Astrocyte of the cerebellum (primary cell): ENCODE measurements around the gene FIP1L1.

ENCODE experiments used
- DNase-seq: peaks from one replicate; pipeline ENCODE4 v3.0.0-alpha.2; 2011; ENCODE audit warnings: low read depth
- H3K4me3 ChIP-seq: 2 replicates; pipeline ENCODE4 v1.5.1; 2011; ENCODE audit warnings: mild to moderate bottlenecking, low read depth, low read length, moderate library complexity
- CTCF ChIP-seq: IDR thresholded peaks from 2 replicates; pipeline ENCODE4 v1.5.1; 2012; ENCODE audit warnings: low read length, low read depth, moderate library complexity, mild to moderate bottlenecking; ENCODE audit errors: missing control alignments
- in situ Hi-C: cut with HindIII; loops from 2 replicates; pipeline ENCODE4 v1.10.0; 2017; ENCODE audit warnings: low sequenced_read_pairs

Gene FIP1L1

GRCh38 chr4:53450773-53451172 lies 73.3 kb downstream of the FIP1L1 start:
- in situ Hi-C loops: no loop called here
- H3K4me3 ChIP-seq: no peak overlapping the region
- TF ChIP-seq CTCF: no peak
- no peak for DNase-seq

GRCh38 chr4:53453385-53453784 lies 75.9 kb downstream of the FIP1L1 start:
- no peak overlapping the region for H3K4me3 ChIP-seq
- in situ Hi-C loops: no loop called here
- TF ChIP-seq CTCF: no peak
- DNase-seq: no peak

- H3K4me3 ChIP-seq: no peak overlapping the region
- TF ChIP-seq CTCF: no peak
- no peak for DNase-seq
- in situ Hi-C loops: no loop called here
Observed at GRCh38 chr4:53455766-53456165, 78.3 kb downstream of the FIP1L1 start.

GRCh38 chr4:53456178-53456577 lies 78.7 kb downstream of the FIP1L1 start:
- in situ Hi-C loops: no loop called here
- H3K4me3 ChIP-seq: no peak overlapping the region
- no peak for DNase-seq
- TF ChIP-seq CTCF: no peak

- no peak for DNase-seq
- no peak overlapping the region for H3K4me3 ChIP-seq
- in situ Hi-C loops: no loop called here
- no peak for TF ChIP-seq CTCF
Observed at GRCh38 chr4:53459548-53459947, 82.1 kb downstream of the FIP1L1 start.

GRCh38 chr4:53461244-53461643 lies 83.8 kb downstream of the FIP1L1 start:
- H3K4me3 ChIP-seq: no peak overlapping the region
- in situ Hi-C loops: no loop called here
- TF ChIP-seq CTCF: no peak
- no peak for DNase-seq

GRCh38 chr4:53463340-53463739 lies 85.9 kb downstream of the FIP1L1 start:
- DNase-seq: no peak
- no peak overlapping the region for H3K4me3 ChIP-seq
- TF ChIP-seq CTCF: no peak
- in situ Hi-C loops: no loop called here
